CD4-positive, alpha-beta memory T cell (primary cell): ENCODE data around the gene CFAP157. TPM values are rescaled to one million over a fixed set of nuclear protein-coding genes. Genes with fewer than 3 reads are reported as not detected.

Experiments
- CTCF ChIA-PET: fragments of 350-600 bp; sonication (Branson Sonifier 250); formaldehyde crosslinking; loops from one replicate; lab custom pipeline; 2021; ENCODE audit warnings: inconsistent platforms; ENCODE audit not compliant: partially characterized antibody; lab: Charles Lee
- POLR2A ChIA-PET: fragments of 350-600 bp; sonication (Branson Sonifier 250); formaldehyde crosslinking; loops from one replicate; lab custom pipeline; 2021; ENCODE audit not compliant: partially characterized antibody; lab: Charles Lee
- DNase-seq, 5 donors: peaks; one replicate each; pipeline versions ENCODE4 v3.0.0 to v3.0.0-alpha.2; 2020 to 2022; ENCODE audit warnings: mixed read lengths in 1 of 5
- H3K27ac ChIP-seq: one replicate; pipeline ENCODE4 v1.7.0; 2013; ENCODE audit warnings: low read depth, low read length
- H3K27me3 ChIP-seq: 2 replicates; pipeline ENCODE4 v1.7.0; 2013; ENCODE audit warnings: mild to moderate bottlenecking, low read length, moderate library complexity; ENCODE audit not compliant: insufficient read depth
- H3K36me3 ChIP-seq: 2 replicates; pipeline ENCODE4 v1.7.0; 2013; ENCODE audit warnings: mild to moderate bottlenecking, low read length, moderate library complexity; ENCODE audit not compliant: insufficient read depth
- H3K4me1 ChIP-seq: 2 replicates; pipeline ENCODE4 v1.7.0; 2013; ENCODE audit warnings: mild to moderate bottlenecking, low read length, moderate library complexity; ENCODE audit not compliant: insufficient read depth
- H3K4me3 ChIP-seq, 2 donors: one replicate each; pipeline ENCODE4 v1.7.0; 2013; ENCODE audit warnings: low read length in 2 of 2, mild to moderate bottlenecking in 1 of 2
- H3K9me3 ChIP-seq, 2 donors: one replicate each; pipeline ENCODE4 v1.7.0; 2013; ENCODE audit warnings: low read length in 2 of 2, control low read depth in 1 of 2; ENCODE audit not compliant: control insufficient read depth in 1 of 2
- H3K27ac Mint-ChIP-seq, 7 donors: one replicate each; pipeline ENCODE4 v1.8.0; 2020 to 2021; ENCODE audit warnings: mixed read lengths in 7 of 7, mild to moderate bottlenecking in 6 of 7, inconsistent platforms in 3 of 7, moderate library complexity in 3 of 7
- H3K27me3 Mint-ChIP-seq, 2 donors: one replicate each; pipeline ENCODE4 v1.8.0; 2020 to 2021; ENCODE audit warnings: mixed read lengths in 2 of 2
- H3K36me3 Mint-ChIP-seq, 2 donors: one replicate each; pipeline ENCODE4 v1.8.0; 2020 to 2021; ENCODE audit warnings: mixed read lengths in 2 of 2, inconsistent platforms in 1 of 2, mild to moderate bottlenecking in 1 of 2
- H3K4me1 Mint-ChIP-seq, 4 donors: one replicate each; pipeline ENCODE4 v1.8.0; 2020 to 2021; ENCODE audit warnings: mixed read lengths in 4 of 4, mild to moderate bottlenecking in 1 of 4
- H3K4me3 Mint-ChIP-seq, 8 donors: one replicate each; pipeline ENCODE4 v1.8.0; 2020 to 2021; ENCODE audit warnings: mixed read lengths in 8 of 8, mild to moderate bottlenecking in 7 of 8, moderate library complexity in 6 of 8, inconsistent platforms in 3 of 8
- H3K9me3 Mint-ChIP-seq, 8 donors: one replicate each; pipeline ENCODE4 v1.8.0; 2020 to 2021; ENCODE audit warnings: mixed read lengths in 8 of 8, mild to moderate bottlenecking in 5 of 8, inconsistent platforms in 3 of 8, moderate library complexity in 1 of 8
- intact Hi-C: fragments of 100-400 bp; cut with micrococcal nuclease; formaldehyde crosslinking; loops from one replicate; pipeline ENCODE4 v1.15.1; 2023
- polyA plus RNA-seq, 2 donors: library from polyadenylated mRNA; unstranded; fragments of 300-500 nt; fragmentation: Illumina TruSeq; gene quantifications; one replicate each; pipeline ENCODE4 v1.2.3, GENCODE V29; 2021
- total RNA-seq, 2 experiments: library from RNA; stranded (reverse); gene quantifications; one replicate each; pipeline ENCODE4 v1.2.3, GENCODE V29; 2021

Gene CFAP157
- total RNA-seq (under 1 TPM in 1 of 2 experiments, not detected in 1; 0.25 TPM), polyA plus RNA-seq (under 1 TPM; 0.14 to 0.22 TPM)

- Mint-ChIP-seq H3K9me3 (peaks cover 0 to 1% (median 0%) of the 10 kb centered on the region in 8 donors), H3K36me3 (no peaks in the 10 kb centered on the region), H3K27me3 (no peaks in the 10 kb centered on the region), H3K4me1 (peaks cover 12 to 30% (median 22%) of the 10 kb centered on the region in 4 donors), H3K27ac (peak within 1 kb of the TSS in 5 of 7 donors; percentile 20 to 74 (median 52)), H3K4me3 (no peak within 1 kb of the TSS)
- Histone ChIP-seq H3K4me1 (peaks cover 22% of the 10 kb centered on the region), H3K36me3 (no peaks in the 10 kb centered on the region), H3K4me3 (no peak within 1 kb of the TSS), H3K27ac (no peak within 1 kb of the TSS), H3K27me3 (no peaks in the 10 kb centered on the region), H3K9me3 (no peaks in the 10 kb centered on the region)
- no peak for DNase-seq
- POLR2A ChIA-PET, result interaction anchor here (0.8 kb wide), 1 partner anchor 28 kb away, joined by 3 read pairs; the partner anchor contains the start of gene TOR2A
- CTCF ChIA-PET, result interaction anchor here (0.7 to 1.6 kb wide), 2 partner anchors 28 to 162 kb away, joined by 3 to 5 read pairs; partner anchors contain the start of gene TOR2A
- intact Hi-C loops, result loop anchor here (1.0 kb wide), 1 partner anchor 27 kb away; no protein-coding TSS in a partner anchor
These were observed at the start of gene CFAP157 for GRCh38 chr9:127706836-127707241. CFAP157 (plus strand) TSS chr9:127706988; CDS start chr9:127707032, 44 bp downstream.

GRCh38 chr9:127658428-127658827, 48.4 kb upstream of the CFAP157 start:
- no peak for DNase-seq
- no peaks in the 10 kb centered on the region for H3K27me3 ChIP-seq
- H3K27ac Mint-ChIP-seq, result no peak overlapping the region
- H3K27ac ChIP-seq, result no peak overlapping the region
- no peaks in the 10 kb centered on the region for H3K4me1 Mint-ChIP-seq
- no peaks in the 10 kb centered on the region for H3K4me1 ChIP-seq
- H3K27me3 Mint-ChIP-seq, result no peaks in the 10 kb centered on the region
- no peaks in the 10 kb centered on the region for H3K9me3 Mint-ChIP-seq
- H3K36me3 ChIP-seq, result no peaks in the 10 kb centered on the region
- no peak overlapping the region for H3K4me3 Mint-ChIP-seq
- intact Hi-C loops, result no loop called here
- POLR2A ChIA-PET, result no interaction called here
- H3K4me3 ChIP-seq, result no peak overlapping the region
- no peaks in the 10 kb centered on the region for H3K9me3 ChIP-seq
- peaks cover 15 to 22% of the 10 kb centered on the region in 2 donors for H3K36me3 Mint-ChIP-seq
- CTCF ChIA-PET, result no interaction called here

GRCh38 chr9:127660886-127661741, 45.7 kb upstream of the CFAP157 start:
- Histone ChIP-seq H3K4me3 (no peak overlapping the region), H3K27ac (no peak overlapping the region), H3K4me1 (no peaks in the 10 kb centered on the region), H3K36me3 (no peaks in the 10 kb centered on the region), H3K9me3 (no peaks in the 10 kb centered on the region), H3K27me3 (no peaks in the 10 kb centered on the region)
- H3K27me3 Mint-ChIP-seq, result no peaks in the 10 kb centered on the region
- no peak overlapping the region for H3K27ac Mint-ChIP-seq
- ChIA-PET CTCF (interaction anchor here (1.0 kb wide), 1 partner anchor 11 kb away, joined by 5 read pairs; no protein-coding TSS in a partner anchor), POLR2A (no interaction called here)
- peaks cover 18 to 26% of the 10 kb centered on the region in 2 donors for H3K36me3 Mint-ChIP-seq
- no peak for DNase-seq
- no peaks in the 10 kb centered on the region for H3K9me3 Mint-ChIP-seq
- no peaks in the 10 kb centered on the region for H3K4me1 Mint-ChIP-seq
- intact Hi-C loops, result no loop called here
- no peak overlapping the region for H3K4me3 Mint-ChIP-seq

- no peaks in the 10 kb centered on the region for H3K4me1 ChIP-seq
- no peaks in the 10 kb centered on the region for H3K4me1 Mint-ChIP-seq
- no peak for DNase-seq
- H3K36me3 Mint-ChIP-seq, result peaks cover 18 to 22% of the 10 kb centered on the region in 2 donors
- H3K4me3 Mint-ChIP-seq, result no peak overlapping the region
- no peak overlapping the region for H3K27ac ChIP-seq
- peak overlapping the region in 2 of 7 donors; percentile 2 to 78 for H3K27ac Mint-ChIP-seq
- H3K9me3 Mint-ChIP-seq, result no peaks in the 10 kb centered on the region
- intact Hi-C loops, result no loop called here
- ChIA-PET POLR2A (no interaction called here), CTCF (interaction anchor here (0.6 kb wide), 1 partner anchor 137 kb away, joined by 3 read pairs; no protein-coding TSS in a partner anchor)
- no peaks in the 10 kb centered on the region for H3K36me3 ChIP-seq
- no peaks in the 10 kb centered on the region for H3K27me3 Mint-ChIP-seq
- H3K4me3 ChIP-seq, result no peak overlapping the region
- H3K27me3 ChIP-seq, result no peaks in the 10 kb centered on the region
- no peaks in the 10 kb centered on the region for H3K9me3 ChIP-seq
These were observed 44.2 kb upstream of the CFAP157 start for GRCh38 chr9:127662617-127663016.

GRCh38 chr9:127664324-127664677, 42.5 kb upstream of the CFAP157 start:
- intact Hi-C loops, result no loop called here
- Histone ChIP-seq H3K27ac (no peak overlapping the region), H3K27me3 (no peaks in the 10 kb centered on the region), H3K4me3 (no peak overlapping the region), H3K4me1 (no peaks in the 10 kb centered on the region), H3K36me3 (no peaks in the 10 kb centered on the region), H3K9me3 (no peaks in the 10 kb centered on the region)
- DNase-seq, result no peak
- Mint-ChIP-seq H3K9me3 (no peaks in the 10 kb centered on the region), H3K36me3 (peaks cover 18 to 22% of the 10 kb centered on the region in 2 donors), H3K27ac (no peak overlapping the region), H3K27me3 (no peaks in the 10 kb centered on the region), H3K4me3 (no peak overlapping the region), H3K4me1 (no peaks in the 10 kb centered on the region)
- ChIA-PET POLR2A (no interaction called here), CTCF (no interaction called here)

- H3K27ac Mint-ChIP-seq, result peak overlapping the region in 1 of 7 donors; percentile 66
- DNase-seq, result no peak
- no peaks in the 10 kb centered on the region for H3K4me1 Mint-ChIP-seq
- no peak overlapping the region for H3K4me3 Mint-ChIP-seq
- H3K27me3 Mint-ChIP-seq, result no peaks in the 10 kb centered on the region
- POLR2A ChIA-PET, result no interaction called here
- no peak overlapping the region for H3K27ac ChIP-seq
- intact Hi-C loops, result no loop called here
- CTCF ChIA-PET, result no interaction called here
- H3K27me3 ChIP-seq, result no peaks in the 10 kb centered on the region
- peaks cover 15 to 22% of the 10 kb centered on the region in 2 donors for H3K36me3 Mint-ChIP-seq
- no peaks in the 10 kb centered on the region for H3K9me3 ChIP-seq
- no peaks in the 10 kb centered on the region for H3K36me3 ChIP-seq
- H3K4me1 ChIP-seq, result no peaks in the 10 kb centered on the region
- H3K4me3 ChIP-seq, result no peak overlapping the region
- no peaks in the 10 kb centered on the region for H3K9me3 Mint-ChIP-seq
These were observed 41.9 kb upstream of the CFAP157 start for GRCh38 chr9:127664678-127665507.
